ENCODE results near the gene RASSF7.

- TF ChIP-seq GLIS3 (CRISPR knock-in tag; IDR thresholded peaks at IDR 0.05), result no peak
- TF ChIP-seq ZC3H10 (CRISPR knock-in tag; IDR thresholded peaks at IDR 0.05), result no peak
- TF ChIP-seq, protein P1, sequence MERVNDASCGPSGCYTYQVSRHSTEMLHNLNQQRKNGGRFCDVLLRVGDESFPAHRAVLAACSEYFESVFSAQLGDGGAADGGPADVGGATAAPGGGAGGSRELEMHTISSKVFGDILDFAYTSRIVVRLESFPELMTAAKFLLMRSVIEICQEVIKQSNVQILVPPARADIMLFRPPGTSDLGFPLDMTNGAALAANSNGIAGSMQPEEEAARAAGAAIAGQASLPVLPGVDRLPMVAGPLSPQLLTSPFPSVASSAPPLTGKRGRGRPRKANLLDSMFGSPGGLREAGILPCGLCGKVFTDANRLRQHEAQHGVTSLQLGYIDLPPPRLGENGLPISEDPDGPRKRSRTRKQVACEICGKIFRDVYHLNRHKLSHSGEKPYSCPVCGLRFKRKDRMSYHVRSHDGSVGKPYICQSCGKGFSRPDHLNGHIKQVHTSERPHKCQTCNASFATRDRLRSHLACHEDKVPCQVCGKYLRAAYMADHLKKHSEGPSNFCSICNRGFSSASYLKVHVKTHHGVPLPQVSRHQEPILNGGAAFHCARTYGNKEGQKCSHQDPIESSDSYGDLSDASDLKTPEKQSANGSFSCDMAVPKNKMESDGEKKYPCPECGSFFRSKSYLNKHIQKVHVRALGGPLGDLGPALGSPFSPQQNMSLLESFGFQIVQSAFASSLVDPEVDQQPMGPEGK (CRISPR knock-in tag; IDR thresholded peaks at IDR 0.05; ENCODE audit: borderline replicate concordance), result no peak
- no peak for TF ChIP-seq SNAI2 (CRISPR knock-in tag; IDR thresholded peaks at IDR 0.05)
- no peak for TF ChIP-seq ZNF8 (CRISPR knock-in tag; IDR thresholded peaks at IDR 0.05)
- TF ChIP-seq ARNTL (CRISPR knock-in tag; IDR thresholded peaks at IDR 0.05; ENCODE audit: borderline replicate concordance, low read depth), result no peak
- no peak for TF ChIP-seq ZNF70 (CRISPR knock-in tag; IDR thresholded peaks at IDR 0.05)
- no peak for TF ChIP-seq CSDC2 (CRISPR knock-in tag; IDR thresholded peaks at IDR 0.05)
- no peak for TF ChIP-seq ZFP3 (CRISPR knock-in tag; IDR thresholded peaks at IDR 0.05)
- TF ChIP-seq OSR1 (CRISPR knock-in tag; IDR thresholded peaks at IDR 0.05), result no peak
- TF ChIP-seq TOX (CRISPR knock-in tag; IDR thresholded peaks at IDR 0.05; ENCODE audit: borderline replicate concordance), result no peak
- no peak for TF ChIP-seq TCF4 (CRISPR knock-in tag; IDR thresholded peaks at IDR 0.05; ENCODE audit: borderline replicate concordance)
Observed at GRCh38 chr11:598005-598680, 37.4 kb downstream of the RASSF7 start.

All from SK-N-SH treated with all-trans-retinoic acid at 6 μM for 48 hours (cell line).